Activated gamma-delta T cell treated with Interleukin-2 at 50 U/mL for 16 hours (primary cell): Measurements from ENCODE around the gene LRPPRC.
"Not testable (repeated sequence)": the region's sequence is repeated elsewhere in the genome, so short reads cannot be mapped to it uniquely, and the experiment has no call there.

Experiments used
- DNase-seq: peaks from one replicate; pipeline ENCODE4 v3.0.0-alpha.2; 2020

Gene LRPPRC

DNA sequence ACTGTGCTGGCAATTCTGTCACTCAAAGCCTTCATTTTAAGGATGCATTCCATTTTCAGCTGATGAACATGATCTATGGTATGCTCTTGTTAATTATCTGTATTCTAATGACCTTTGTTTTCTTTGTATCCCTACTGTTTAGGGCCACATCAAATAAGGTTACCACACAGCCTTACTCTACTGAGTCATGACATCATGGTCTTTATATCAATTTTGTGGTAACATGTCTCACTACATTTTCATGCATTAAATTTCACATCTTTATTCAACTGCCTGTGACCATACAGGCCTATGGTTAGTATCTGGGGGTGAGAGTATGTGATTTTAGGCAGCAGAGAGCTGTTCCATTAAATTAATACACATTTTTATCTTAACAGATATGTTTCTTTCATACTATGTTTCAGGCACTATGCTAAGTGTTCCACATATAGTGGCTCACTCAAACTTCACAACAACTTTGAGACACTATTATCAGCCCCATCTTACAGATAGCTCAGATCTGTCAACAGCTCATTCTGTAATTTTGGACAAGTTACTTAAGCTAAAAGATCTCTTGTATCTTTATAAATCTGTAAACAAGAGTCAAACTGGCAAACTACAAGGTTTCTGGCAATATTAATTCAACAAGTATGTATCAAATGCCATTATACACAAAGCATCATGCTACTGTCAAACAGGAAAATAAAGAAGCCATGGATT is 18.0 kb downstream of the LRPPRC start:
- no peak for DNase-seq

DNA sequence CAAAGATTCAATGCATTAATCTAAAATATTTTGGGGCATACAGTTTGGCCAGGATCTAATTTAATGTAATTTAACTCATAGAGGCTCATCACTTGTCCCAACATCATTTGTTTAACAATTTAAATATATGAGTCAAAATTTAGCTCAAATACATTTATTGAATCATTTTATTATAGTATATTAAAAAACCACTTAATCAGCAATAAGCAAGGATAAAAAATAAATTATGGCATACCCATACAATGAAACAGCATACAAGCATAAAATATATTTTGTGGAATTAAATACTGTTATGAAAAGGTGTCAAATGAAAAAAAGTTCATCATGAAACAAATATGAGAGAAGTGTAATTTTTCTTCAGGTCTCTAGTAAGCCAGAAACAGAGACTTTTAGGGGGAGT is 34.9 kb downstream of the LRPPRC start:
- DNase-seq: no peak

DNA sequence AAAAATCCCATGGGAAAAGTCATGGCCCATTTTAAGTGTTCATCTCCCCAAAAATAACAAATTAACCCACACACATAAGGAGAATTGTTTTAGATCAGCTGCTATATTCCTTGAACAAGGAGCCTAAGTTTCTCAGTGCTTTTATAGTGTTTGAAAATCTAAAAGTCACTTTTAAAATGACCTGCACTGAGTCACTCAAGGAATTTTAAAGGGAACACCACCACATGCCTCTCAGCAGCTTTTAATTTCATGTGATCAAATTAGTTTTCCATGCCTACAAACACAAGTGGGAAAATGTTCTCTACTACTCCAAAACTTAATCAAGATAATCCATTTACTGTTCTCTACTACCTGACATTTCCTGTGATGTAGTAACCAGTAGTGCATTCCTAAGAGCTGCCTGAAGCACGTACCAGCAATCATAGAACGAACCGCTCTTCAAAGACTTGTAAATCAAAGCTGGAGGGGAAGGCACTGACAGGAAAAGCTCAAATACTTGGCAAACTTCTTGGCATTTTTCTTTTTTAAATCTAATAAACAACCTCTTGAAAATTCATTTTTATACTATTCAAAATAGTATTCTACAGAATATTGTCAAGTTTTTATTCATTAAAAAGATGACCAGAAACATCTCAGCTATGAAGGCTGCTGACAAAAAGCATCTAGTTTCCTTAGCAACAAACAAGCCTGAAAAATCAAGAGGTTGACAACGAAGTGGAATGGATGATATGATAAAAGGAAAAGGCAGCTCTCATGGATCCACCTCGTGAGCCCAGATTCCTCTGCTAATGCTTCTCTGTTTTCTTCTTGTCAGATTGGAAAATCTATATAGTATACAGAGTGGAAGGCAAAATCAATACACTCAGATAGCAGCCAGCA is 37.2 kb downstream of the LRPPRC start:
- DNase-seq: no peak

- no peak for DNase-seq
Measured at GRCh38 chr2:43950383-43951008, 45.3 kb downstream of the LRPPRC start.

DNA sequence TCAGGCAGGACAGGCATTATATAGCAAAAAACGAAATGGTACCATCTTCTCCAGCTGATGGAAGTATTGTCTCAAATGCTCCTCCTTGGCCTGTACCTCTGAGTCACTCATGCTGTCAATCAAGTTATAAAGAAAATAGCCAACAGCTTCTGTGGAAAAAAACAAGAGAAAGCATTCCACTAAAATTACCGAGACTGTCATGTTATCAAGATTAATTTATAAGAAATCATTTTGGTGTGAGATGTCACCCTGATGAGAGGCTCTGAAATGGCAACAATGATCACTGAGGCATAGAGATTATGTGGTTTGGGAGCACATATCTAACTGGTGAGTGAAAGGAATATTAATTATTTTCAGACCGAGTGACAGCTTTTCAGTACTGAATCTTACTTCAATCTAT is 47.4 kb downstream of the LRPPRC start:
- no peak for DNase-seq

- DNase-seq: no peak
Measured at GRCh38 chr2:43946685-43947084, 49.1 kb downstream of the LRPPRC start.

- DNase-seq: no peak
Measured at GRCh38 chr2:43945439-43945838, 50.4 kb downstream of the LRPPRC start.

GRCh38 chr2:43944915-43945314 is 50.9 kb downstream of the LRPPRC start:
- no peak for DNase-seq

DNA sequence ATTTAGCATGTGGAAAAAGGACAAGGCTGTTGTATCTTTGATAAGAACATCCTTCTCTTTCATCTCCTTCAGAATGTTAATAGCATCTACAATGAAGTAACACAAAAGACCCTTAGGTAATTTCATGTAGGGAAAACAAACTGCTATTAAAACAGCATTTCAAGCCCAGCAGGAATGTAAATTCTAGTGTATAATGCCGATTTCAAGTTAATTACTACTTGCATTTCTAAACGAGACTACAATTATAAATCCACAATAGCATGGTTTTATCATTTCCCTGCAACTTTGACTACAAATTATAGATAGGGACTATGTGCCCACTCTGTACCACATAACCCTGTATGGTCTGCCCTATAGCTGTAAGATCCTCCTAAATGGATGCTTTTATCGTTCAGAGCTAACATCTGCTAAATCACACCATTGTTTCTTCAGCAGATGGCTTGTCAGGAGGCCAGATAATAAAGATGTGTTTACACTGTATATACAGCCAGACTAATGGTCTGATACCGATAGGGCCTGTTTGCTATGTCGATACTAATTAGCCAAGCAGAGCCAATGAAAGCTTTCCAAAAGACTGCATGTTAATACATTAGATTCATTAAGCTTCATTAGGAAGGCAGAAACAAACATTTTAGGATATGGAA is 51.9 kb downstream of the LRPPRC start:
- no peak for DNase-seq

DNA sequence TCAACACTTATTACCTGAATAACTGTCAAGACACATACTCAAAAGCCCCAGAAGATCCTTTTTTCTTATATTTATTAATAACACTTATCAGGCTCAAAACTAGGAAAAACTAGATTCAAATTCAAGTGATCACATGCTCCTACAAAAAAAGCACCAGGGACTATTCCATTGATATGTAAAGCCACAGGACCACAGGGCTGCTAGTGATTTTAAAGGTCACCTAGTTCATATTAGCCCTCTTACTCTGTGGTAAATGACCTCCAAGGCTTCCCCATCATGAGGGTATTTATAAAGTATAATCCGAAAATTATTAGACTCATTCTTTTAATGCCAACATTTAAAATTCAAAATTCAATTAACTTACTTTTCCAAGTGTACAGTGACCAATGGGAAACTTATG is 52.5 kb downstream of the LRPPRC start:
- DNase-seq: no peak

DNA sequence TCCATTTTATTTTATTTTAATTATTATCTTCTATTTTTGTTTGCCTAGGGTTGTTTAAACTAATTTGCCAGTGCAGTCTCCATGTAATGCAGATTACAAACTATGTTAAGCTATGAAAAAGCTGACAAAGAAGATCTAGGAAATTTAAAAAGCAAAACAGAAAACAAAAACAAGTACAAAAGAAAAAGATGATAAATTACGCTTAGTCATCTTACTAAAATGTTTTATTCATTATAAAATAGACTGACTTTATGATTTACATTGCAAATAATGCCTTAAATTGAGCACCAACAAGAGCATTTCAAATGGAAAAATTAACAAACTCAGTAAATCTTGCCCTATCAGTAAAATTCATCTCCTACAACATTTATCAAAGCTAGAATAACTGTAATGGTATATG is 52.9 kb downstream of the LRPPRC start:
- DNase-seq: no peak

DNA sequence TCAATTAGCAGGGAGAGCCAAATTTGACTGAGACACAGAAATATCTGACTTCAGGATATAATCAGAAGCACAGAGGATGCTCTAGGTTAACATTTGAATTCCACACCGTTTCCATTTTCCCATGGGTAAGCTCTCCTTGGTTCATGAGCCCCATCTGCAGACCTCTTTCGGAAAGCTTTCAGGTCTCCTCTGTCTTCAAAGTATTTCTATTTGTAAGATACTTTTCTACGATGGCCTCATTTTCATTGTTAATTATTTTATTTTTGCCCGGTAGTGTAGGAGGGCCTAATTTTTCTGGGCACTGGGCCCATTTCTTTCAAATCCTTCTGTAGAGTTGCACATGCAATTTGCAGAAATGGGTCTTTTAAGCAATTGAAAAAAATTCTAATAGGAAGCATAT is 53.8 kb downstream of the LRPPRC start:
- no peak for DNase-seq

DNA sequence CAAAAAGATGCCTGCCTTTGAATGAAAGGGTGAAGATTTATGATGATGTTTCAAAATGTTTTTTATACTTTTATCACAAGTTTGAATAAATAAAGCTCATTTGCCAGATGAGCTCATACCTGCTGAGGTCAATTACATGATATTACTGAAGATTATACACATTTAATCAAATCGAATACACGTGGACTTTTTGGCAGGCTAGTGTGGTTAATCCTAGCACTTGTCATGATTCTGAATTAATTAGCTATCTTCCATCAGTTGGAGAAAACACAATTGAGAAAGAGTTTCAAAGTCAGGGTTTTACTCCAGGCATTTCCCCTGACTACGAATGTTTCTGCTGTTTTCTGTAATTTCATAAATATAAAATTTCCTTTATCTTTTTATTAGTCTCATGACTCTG is 54.4 kb downstream of the LRPPRC start:
- no peak for DNase-seq

- no peak for DNase-seq
Measured at GRCh38 chr2:43939695-43940256, 56.0 kb downstream of the LRPPRC start.

- DNase-seq: no peak
Measured at GRCh38 chr2:43937269-43937820, 58.4 kb downstream of the LRPPRC start.

GRCh38 chr2:43934567-43934966 is 61.2 kb downstream of the LRPPRC start:
- DNase-seq: no peak

DNA sequence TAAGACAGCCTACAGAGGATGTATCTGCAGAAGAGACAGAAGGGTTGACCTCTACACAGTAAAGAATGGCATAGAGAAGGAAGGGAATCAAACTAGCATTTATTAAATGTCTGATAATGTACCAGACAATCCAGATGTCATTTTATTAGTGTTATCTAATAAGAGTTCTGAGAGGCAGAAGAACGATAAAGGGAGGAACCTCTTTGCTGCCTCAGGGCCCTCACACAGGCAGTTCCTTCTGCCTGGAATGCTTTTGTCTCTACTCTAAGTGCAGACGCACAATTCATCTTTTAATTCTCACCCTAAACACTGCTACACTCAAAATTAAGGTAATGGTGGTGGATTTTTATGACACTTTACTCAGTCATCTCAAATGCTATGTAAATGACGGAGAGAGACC is 64.5 kb downstream of the LRPPRC start:
- DNase-seq: no peak

GRCh38 chr2:43927442-43927841 is 68.3 kb downstream of the LRPPRC start:
- no peak for DNase-seq

GRCh38 chr2:43925431-43925830 is 70.4 kb downstream of the LRPPRC start:
- no peak for DNase-seq

GRCh38 chr2:43924463-43924862 is 71.3 kb downstream of the LRPPRC start:
- no peak for DNase-seq

DNA sequence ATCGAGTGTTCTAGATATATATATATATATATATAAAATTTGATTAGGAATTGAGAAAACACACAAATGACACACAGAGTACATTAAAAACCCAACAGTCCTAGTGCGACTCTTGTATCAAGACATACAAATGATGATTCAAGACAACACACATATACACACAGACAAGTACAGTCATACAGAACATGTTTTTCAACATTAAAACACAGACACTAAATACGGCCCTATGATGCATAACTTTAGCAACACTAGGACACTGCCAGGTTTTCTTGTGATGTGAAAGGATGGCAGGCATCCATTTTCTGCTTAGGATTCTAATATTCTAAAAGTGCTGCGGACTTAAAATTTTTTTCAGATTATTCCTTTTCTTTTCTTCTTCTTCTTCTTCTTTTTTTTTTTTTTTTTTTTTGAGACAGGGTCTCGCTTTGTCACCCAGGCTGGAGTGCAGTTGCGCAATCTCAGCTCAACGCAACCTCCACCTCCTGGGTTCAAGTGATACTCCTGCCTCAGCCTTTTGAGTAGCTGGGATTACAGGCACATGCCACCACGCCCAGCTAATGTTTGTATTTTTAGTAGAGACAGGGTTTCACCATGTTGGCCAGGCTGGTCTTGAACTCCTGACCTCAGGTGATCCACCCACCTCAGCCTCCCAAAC is 84.5 kb downstream of the LRPPRC start:
- DNase-seq: not testable (repeated sequence)

DNA sequence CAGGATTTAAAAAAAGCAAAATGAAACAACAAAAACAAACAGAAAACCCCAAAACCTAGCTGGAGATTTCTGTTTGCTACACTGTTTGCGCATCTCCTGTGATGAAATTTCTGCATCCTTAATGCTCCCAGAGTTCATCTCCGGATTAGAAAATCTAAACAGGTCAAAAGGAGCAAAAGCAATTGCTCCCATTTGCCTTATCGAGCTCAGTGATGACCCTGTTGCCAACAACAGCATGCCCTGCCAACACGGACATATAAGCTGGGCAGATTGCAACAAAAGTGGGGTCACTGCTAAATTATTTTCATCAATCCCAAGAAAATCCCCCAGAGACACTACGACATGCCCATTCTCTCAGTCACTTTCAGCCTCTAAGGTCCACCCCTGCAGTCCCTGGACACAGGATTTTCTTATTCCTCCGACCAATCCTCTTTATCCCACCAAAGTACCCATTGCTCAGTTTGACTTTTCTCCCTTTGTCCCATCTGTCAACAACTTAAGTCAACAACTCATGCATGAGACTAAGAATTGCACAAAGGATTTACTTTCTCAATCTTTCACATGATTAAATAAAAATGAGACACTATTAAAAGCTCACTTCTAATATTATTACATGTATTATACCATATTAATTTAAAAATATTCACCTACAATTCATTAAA is 89.2 kb downstream of the LRPPRC start:
- no peak for DNase-seq
